SH-SY5Y (cell line): ENCODE results near the gene KRT2.

Experiments
- GATA2 ChIP-seq: IDR thresholded peaks from 2 replicates; pipeline ENCODE4 v1.6.1; 2011; ENCODE audit warnings: mild to moderate bottlenecking, low read depth, low read length
- GATA3 ChIP-seq: IDR thresholded peaks from 2 replicates; pipeline ENCODE4 v1.6.1; 2011; ENCODE audit warnings: low read depth, mild to moderate bottlenecking, low read length, moderate library complexity

- TF ChIP-seq GATA2 = no peak
- TF ChIP-seq GATA3 = no peak
Measured at GRCh38 chr12:52676163-52676562, 24.2 kb upstream of the KRT2 start.
